Ecto neural progenitor cell (in vitro differentiated cells): ENCODE data around the gene SMOC1.

Experiments used
- DNase-seq: peaks from one replicate; pipeline ENCODE4 v3.0.0-alpha.2; 2018; ENCODE audit warnings: low spot score

SMOC1 gene

DNA sequence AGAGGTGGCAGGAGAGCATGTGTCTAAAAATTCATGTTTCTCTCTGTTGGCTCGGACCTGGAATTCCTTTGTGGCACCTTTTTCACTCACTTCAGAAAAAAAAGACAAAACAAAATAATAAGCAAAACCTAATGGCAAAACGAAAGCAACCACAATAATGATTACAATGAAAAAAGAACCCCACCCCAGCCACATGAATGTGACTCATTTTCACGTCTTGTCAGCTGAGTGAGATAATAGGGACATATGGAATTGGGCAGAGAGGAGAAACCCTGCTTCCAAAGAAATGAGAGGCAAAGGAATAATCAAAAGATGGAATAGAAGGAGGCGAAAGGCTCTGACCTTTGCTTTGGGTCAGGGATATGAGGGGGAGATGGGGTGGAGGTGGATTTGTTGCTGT is 166.1 kb downstream of the SMOC1 start:
- DNase-seq: no peak

DNA sequence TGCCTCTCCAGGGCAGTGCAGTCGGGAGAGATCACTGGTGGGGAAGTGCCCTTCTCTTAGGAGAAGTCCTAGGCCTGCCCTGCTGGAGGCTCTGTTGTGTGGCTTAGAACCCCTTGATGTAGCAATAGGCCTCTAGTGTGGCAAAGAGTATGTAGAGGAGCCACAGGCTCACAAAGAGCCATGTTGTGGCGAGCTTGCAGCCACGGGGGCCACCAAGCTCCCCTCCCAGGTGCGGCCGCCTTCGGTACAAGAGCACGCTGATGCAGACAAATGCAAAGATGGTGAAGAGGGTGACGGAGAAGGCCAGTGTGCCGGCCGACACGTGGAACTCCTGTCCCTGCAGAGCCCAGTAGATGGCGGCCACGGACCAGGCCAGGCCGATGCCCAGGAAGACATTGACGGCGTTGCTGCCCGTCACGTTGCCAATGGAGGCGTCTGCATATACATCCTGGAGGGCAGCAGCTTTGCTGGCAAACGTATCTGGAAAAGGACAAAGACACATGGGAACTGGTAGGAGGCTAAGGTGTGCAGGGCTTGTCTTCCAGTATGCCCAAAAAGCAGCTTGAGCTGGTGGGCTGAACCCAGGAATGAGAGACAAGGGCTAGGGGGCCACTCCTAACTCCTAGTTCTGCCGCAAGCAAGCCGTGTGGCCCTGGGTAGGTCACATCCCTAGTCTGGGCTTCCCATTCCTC is 166.8 kb downstream of the SMOC1 start:
- DNase-seq: peak; percentile 84

DNA sequence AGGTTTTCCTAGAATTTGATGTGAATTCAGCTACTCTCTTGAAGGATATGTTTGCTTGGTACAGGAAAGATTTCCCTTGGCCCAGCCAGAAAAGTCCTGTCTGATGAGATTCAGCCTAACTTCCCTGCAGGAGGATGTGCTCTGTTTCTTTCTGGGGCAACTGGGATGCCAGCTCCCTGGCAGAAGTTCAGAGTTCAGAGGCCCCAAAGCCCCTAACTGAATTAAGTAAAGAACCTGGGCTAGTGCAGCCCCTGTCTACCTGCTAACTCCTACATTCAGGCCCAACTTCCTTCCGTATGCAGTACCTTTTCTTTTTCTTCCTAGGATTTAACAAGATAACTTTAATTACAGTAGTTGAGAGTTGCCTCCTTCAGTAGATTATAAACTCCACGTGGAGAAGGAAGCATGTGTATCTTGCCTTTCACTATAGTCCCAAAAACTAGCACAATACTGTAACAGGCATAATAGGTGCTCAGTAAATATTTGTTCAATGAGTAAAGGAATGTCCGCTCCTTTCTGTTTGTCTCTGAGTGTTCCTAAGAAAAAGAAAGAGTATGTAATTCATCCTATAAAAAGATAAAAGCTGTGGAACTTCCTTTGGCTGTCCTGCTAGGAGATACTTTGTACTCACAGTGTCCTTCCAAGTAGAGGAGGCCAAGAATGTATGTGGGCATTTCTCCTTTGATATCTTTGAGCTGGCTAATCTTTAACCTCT is 168.5 kb downstream of the SMOC1 start:
- no peak for DNase-seq

DNA sequence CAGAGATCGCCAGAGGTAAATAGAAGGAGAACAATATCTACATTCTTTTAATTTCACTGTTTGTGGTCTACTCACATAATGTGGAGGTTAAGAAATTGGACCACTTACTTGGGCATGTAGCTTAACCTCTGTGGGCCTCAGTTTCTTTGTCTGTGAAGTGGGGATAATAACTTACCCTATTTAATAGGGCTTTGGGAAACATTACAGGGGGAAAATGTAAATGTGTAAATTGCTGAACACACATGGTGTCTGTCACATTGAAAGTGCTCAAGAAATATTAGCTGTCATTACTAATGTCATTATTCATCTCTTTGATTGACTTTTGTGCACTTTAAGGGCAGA is 169.1 kb downstream of the SMOC1 start:
- DNase-seq: no peak

DNA sequence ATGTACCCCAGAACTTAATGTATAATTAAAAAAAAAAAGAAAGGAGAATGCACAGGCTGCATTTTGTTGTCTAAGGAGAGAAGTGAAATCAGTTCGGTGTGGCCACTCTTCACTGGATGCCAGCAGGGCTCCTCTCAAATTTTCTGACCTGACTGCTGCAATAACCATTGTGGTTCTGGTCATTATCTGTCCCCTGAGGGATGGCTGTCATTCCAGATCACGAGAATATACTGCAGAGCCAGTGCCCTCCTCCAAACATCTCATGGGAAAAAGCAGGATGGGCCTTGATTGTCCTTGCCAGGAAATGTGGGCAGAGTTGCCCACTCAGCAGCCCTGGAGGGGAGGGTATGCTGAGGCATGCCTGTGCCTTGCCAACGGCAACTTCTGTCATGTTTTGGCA is 170.4 kb downstream of the SMOC1 start:
- no peak for DNase-seq

DNA sequence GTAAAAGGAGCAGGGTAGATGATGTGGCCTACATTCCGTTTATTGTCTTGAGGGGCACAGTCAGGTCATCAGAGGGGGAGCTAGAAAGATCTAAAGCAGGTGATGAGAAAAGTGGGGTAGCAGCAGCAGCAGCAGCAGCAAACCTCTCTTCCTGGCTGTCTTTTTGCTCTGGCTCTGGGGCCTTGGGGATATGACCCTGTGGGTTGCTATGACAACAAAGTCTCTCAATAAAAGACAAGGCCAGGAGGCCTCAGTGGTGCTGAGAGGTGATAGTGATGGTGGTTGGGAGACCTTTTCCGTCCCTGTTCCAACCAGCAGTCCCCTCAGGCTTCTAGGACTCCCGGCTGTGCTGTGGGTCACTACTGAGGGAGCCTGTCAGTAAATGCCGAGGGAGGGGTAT is 170.9 kb downstream of the SMOC1 start:
- no peak for DNase-seq

DNA sequence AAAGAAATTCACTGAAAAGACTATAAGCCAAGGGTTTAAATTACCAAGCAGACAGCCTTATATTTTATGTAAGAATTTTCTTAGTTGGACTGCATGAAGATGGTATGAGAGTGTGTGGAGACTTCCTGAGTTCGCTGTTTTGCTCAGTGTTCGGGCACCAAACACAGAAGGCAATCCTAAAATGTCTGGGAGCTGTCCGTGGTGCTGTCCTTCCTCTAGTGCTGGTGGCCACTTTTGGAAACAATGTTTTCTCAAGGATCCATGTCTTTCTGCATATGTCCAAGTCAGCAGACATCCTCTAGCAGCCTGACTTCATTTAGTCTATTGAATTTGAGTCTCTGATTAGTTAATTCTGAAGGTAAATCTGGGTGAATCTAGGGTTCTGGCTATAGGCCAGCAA is 173.8 kb downstream of the SMOC1 start:
- peak; percentile 71 for DNase-seq

DNA sequence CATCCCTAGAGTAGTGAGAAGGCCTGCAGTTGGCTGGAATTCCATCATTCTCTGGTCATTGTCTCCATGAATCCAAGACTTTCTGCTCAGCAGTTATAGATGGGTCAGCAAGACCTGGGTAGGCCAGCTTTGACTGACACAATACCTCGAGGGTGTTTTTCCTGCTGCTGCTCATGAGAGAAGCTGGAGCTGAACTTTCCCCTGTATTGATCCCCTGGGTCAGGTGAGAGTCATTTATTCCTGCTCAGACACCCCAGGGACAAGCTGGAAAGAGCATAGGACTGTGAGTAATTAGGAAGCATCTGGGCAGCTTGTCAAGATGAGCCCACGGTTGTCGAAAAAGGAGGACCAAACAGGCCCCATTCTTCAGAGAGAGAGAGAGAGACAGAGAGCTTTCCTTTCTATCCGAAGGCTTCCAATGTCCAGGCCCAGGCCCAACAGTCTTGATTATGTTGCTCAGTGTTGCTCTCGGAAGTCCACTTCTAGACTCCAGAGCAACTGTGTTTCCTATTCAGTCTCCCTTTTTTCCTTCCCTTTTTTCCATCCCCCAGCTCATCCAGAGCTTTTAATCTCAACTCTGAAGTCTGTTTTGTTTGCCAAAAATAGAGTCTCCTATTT is 178.4 kb downstream of the SMOC1 start:
- no peak for DNase-seq

DNA sequence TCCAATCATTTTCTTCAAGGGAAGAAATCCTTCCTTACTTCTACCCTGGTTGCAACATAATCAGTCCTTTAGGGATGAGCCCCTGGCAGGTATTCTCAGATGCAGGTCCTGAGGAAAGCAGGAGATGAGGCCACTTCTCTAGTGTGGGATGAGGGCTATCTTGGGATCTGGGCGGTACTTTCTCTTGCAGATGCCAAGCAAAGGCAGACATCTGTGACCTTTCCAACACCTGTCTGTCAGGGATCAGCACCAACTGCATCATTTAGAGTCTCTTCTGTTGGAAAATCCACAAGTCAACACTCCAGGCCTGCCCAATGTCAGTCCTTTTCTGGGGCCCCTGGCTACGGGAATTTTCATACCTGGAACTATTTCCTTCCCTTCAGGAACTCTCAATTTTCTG is 180.3 kb downstream of the SMOC1 start:
- DNase-seq: no peak

DNA sequence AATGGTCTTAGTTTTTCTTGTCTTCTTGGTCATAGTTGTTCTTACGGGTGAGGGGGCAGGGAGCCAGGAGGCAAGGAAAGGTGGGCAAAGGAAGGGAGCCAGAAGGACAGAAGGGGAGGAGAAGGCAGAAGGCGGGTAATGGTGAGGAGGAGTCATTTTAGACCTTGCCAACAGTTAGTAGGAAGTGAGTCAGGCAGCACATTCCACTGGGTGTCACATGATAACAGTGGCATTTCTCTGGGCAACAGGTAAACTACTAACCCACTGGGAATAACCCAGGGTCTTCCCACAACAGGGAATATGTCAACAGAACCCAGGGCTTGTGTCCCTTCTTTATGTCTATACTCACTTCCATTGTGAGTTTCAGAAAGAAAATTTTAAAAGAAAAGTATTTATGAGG is 181.9 kb downstream of the SMOC1 start:
- DNase-seq: no peak

DNA sequence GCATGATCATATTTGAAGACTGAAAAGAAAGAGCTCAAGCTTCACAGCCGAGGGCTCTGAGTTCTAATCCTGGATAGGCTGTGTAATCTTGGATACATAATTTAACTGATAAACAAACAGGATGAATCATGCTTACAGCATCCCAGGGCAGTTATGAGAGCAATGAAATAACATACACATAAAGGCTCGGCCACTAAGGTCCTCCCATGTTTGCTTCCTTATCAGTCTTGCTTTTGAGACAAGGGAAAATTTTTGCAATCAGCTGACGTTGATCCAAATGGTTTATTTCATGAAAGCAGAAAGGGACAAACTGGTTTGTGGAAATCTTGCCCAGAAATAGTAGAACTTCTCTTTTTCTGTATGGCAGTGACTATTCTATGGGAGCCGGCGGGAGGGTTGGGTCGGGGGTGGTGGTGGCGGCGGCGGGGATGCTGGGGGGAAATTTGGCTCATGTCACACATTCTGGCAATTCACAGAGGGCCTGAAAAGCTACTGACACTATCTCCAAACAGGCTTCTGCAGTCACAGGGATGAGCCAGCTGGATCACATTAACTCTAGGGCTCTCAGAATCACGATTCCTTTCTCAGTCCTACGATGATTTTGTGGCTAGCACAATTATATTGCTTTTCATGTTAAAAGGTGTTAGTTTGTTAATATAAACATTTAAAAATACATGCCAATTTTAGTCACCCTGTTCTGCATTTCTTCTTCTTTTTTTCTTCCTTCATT is 185.1 kb downstream of the SMOC1 start:
- DNase-seq: no peak

DNA sequence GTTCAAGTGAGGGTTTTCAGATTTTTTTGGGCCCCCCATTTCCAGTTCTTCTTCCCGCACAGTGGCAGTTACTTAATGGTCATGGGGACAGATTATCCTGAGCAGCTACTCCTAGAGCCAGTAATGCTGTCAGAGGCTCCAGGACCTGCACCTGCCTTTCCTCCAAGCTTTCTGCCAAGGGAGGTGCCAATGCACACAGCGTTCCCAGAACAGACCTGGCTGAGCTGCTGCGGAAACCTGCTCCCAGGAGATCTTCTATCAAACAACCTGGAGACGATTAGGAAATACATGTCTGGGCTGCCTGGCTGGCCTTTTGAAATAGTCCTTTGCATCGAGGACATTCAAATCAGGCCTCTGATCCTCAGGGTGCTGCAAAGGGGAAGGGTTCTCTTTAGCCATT is 188.6 kb downstream of the SMOC1 start:
- no peak for DNase-seq

DNA sequence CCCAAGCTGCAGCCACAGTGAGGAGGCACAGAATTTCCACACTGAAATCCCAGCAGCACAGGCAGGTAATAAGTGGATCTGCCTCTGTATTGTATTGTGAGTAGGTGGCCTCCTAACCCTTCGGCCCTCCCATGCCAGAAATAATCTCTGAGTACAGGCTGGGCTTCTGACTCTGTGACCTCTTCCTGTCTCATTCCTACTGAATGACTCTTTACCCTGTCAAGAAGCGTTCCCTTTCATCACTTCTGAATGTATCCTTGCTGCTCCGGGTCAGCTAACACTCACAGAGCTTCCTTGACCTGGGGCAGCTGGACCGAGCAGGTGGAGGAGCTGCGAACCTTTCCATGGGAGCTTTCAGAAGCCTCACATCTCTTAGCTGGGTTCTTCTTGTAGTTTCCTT is 190.0 kb downstream of the SMOC1 start:
- DNase-seq: no peak

DNA sequence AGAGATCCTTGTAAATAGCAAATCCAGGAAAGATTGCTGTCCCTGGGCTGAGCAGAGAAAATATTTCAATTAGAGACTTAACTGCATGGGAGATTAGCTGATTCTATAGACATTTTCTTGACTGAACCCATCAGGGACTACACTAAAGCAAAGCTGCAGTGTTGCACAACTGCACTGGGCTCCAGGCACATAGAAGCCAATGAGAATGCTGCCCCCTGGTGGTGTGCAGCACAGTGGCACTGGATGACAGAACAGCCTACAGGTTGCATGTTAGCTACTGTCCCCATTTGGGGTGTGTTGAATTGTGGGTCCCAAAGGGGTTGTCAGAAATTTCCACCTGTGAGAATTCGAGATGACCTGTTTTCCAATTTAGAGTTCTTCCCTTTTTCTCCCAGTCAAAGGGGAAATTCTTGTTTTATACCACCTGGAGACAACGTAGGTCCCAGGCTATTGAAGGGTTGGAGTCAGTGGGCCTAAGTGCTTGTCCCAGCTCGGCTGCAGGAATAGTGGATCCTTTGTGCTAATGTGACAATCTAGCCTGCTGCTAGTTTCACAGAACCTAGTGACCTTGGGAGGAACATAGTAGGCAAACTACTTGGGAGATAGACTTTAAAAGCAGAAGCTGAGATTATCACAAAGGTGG is 194.8 kb downstream of the SMOC1 start:
- peak; percentile 79 for DNase-seq

DNA sequence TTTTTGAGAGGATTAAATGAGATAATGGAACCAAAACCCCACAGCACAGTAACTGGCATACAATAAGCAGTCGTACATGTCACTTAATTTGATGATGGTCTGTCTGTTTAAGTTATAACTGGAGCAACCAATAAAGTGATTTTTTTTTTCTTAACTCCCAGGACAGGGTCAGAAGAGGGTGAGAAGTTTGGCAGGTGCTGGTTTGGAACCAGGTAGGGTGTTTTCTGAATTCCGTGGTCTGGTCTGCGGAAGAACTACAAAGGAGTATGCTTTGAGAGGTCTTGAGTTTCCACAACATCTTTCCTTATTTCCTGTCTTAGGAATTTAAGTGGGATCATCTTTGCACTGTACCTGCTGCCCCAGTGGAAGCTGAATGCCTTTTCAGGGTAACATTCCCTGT is 197.8 kb downstream of the SMOC1 start:
- DNase-seq: no peak

DNA sequence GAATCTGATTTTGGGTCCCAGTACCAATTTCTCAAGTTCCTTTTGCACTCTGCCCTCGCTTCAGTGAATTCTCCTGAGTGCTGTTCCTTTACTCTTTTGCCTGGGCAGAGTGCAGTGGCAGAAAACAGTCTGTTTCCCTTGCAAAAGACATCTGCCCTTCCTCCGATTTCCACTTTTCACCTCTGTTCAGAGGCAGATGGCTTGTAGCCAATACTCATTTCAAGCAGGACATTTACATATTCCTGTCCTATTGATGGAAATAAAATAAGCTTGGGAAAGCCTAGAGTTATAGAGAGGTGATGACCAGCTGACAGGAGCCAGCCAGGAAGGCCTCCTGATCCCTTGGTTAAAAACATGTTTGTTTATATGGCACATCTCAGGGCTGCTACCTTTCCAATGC is 198.5 kb downstream of the SMOC1 start:
- DNase-seq: no peak

DNA sequence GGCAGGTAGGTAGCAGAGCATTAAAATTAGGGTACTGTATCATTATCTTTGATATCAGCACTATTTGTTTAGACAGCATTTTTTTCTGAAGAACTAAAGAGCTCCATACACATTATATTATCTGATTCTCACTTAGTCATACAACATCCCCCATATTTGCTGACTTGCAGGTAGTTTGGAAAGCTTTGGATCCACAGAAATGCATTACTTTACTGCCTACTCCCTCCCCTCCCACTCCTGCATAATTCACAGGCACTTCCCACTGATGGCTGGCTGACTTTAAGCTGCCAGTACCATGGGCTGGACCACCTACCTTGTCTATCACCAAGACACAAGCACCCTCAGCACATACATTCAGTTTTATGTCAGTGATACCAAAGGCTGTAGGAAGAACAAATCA is 199.1 kb downstream of the SMOC1 start:
- DNase-seq: no peak

DNA sequence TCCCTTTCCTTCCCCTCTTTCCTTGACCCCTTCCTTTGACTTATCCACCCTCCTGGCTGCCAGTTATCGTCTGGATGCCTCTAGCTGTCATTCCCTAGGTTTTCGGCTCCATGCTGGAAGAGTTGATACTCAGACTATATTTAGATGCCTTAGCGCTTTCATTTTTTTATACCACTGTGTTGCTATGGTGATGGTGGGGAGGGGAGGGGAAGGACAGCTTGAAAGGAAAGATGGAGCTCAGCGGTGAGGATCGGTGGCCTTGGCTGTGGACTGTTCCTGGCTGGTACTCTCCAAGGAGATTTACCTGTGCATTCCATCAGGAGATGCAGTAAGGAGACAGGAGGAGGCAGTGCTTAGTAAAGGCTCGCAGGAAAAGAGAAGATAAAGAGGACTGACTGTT is 200.9 kb downstream of the SMOC1 start:
- no peak for DNase-seq
